ENCODE measurements around the gene ITGA3.
"Not testable (repeated sequence)": the region's sequence is repeated elsewhere in the genome, so short reads cannot be mapped to it uniquely, and the experiment has no call there.

The ITGA3 gene

DNA sequence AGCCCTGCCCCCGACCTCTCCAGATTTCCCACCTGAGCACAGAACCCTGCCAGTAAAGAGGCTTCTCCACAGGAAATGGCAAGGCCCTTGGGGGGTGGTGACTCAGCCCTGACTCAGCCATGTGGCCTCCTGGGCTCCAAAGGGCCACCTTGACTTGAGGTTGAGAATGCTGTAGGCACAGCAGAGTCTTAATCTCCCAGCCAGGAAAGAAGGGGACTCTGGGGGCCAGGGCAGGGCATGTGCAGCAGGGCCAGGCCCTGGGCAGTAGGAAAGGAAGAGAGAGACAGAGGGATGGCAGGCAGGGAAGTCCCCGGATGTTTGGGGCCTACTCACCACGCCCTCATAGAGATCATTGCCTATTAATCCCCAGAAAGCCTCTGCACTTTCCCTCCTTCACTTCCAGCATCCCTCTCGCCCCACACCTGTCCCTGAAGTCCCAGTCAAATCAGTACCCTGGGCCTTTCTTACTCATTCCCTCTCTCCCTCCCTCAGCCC lies 4.8 kb upstream of the ITGA3 start:
- no peak for DNase-seq

DNA sequence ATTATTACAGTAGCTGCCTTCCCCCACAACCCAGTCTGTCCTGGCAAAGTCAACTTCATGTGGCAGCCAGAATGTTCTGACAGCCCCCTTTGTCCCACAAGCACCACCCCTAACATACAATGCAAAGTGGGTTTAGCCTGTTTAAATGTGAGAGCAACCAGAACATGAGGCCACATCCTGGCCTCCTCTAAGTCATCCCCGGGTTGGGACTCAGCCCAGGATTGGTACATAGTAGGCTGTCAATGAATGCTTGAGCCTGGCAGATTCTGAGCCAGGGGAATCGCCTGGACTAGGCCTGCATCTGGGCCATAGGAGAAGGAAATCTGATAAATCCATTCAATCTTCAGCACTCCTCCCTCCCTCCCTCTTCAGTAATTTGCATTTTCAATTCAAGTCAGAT lies 4.3 kb upstream of the ITGA3 start:
- no peak for DNase-seq

DNA sequence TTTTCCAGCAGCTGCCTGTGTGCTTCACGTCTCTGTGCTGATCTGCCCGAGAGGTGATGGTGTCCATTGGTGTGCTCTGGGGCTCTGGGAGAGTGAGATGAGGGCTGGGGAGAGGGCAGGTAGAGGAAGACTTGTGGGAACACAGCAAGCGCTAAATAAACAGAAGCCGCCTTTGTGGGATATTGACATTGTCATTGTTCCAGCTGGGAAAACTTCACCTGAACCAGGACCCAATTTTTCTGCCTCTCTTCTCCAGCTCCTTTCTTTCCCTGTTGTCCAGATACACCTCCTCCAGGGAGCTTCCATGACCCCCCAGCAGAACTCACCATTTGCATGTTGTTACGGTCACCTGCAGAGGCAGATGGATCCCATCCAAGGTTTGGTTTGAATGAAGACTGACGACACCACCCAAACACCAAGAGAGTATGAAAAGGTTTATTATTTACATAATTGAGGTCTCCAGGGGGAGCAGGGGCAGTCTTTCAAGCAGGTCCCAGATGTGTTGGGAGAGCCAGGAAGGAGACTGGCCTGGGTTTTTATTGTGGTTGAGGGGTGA lies 3.6 kb upstream of the ITGA3 start:
- no peak for DNase-seq

DNA sequence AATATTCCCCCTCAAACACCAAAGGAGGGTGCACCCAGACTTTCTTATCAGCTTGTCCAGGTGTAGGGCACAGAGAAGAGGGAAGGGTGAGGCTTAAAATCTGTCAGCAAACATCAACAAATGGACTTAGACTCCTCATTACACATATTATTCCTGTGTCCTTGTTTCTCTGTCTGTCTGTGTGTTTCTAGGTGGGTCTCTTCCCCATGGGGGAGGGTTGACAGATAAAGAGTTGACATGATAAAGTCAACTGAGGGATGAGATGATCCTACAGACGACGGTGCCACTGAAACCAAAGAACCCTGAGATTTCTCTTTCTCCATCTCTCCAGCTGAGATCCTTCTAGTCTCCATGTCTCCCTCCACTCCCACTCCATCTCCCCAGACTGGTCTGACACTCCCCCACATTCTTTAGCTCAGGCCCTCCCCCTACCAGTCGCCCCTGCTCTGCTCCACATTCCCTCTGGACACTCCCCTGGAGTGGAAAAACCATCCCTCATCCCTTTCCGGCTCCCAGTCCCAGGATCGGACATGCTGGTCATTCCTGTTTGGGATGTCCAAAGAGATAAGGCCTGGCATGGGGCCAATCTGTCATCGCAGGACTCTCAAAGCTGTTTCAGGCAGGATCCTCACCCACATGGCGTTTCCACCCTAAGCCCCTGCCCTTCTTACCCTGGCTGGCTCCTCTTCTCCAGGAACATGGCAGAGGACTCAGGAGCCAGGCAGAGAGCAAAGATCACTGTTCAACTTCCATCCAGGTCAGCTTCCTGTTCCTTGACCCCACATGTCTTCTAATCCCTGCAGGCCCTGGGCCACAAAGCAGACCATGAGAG lies 2.9 kb upstream of the ITGA3 start:
- DNase-seq: no peak

DNA sequence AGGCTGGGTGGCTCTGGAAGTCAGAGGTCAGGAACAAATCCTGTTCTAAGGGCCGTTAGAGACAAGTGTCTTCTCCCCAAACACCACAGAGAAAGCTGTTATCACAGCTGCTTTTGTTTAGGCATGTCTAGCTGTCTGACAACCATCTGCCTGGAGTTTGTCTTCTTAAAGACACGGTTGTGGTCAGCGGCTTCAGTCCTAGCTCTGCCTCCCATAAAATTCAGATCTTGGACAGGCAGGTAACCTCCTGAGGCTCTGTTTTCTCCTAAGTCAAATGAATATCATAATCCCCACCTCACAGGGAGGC lies 2.3 kb upstream of the ITGA3 start:
- no peak for DNase-seq

DNA sequence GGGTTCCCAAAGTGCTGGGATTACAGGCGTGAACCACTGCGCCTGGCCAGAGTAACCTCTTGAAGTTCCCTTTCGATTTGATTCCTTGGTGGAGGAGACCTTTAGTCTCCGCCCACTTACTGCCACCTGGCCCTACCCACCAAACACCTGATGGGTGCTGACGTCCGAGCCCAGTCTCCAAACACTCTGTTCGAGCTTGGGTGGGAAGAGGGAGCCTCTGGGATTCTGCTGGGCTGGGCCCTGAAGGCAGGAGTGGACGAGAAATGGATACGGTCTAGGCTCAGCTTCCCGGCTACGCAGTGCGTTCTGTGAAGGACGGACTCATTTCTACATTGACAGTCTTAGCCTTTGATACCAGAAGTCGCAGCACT lies 870 bp upstream of the ITGA3 start:
- peak in 11 of 51 donors; percentile 9 to 64 (median 19) for DNase-seq

DNA sequence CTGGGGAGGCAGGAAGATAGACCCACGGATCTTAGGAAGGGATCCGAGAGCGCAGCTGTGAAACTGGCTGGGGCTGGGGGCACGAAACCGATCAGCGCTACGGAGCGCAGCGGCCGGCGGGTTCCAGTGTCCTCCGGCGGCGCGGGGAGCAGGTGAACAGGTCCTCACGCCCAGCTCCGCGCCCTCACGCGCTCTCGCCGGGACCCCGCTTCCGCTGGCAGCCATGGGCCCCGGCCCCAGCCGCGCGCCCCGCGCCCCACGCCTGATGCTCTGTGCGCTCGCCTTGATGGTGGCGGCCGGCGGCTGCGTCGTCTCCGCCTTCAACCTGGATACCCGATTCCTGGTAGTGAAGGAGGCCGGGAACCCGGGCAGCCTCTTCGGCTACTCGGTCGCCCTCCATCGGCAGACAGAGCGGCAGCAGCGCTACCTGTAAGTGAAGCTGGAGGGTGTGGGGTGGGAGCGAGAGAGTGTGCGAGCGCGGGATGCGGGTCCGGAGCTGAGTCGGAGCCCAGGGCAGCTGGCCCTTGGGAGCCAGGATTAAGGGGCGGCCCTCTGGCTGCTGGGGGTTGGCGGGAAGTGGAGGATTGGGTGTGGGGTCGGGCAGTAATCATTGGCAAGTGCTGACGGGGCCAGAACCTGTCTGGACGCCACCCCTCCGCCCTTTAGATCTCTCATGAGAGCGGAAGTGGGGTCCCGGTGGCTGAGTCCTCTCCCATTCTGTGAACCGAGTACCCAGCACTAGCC lies 479 bp downstream of the ITGA3 start:
- peak in 28 of 51 donors; percentile 9 to 53 (median 34) for DNase-seq

DNA sequence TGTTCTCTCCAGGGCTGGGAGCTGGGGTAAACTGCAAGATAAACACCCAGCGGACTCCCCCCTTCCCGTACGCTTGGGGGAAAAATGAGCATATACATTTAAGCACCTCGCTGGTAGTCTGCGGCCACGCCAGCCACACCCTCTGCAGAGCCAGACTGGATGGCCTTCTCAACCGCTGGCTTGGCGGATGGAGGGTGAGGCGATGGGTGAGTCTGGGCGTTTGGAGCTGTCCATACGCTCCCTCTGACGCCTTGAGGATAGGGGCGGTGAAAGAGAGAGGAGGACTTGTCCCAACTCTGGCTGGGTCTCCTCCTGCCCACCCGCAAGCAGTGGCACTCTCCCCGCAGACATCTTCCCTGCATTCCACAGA lies 1.0 kb downstream of the ITGA3 start:
- peak in 1 of 51 donors; percentile 28 for DNase-seq

DNA sequence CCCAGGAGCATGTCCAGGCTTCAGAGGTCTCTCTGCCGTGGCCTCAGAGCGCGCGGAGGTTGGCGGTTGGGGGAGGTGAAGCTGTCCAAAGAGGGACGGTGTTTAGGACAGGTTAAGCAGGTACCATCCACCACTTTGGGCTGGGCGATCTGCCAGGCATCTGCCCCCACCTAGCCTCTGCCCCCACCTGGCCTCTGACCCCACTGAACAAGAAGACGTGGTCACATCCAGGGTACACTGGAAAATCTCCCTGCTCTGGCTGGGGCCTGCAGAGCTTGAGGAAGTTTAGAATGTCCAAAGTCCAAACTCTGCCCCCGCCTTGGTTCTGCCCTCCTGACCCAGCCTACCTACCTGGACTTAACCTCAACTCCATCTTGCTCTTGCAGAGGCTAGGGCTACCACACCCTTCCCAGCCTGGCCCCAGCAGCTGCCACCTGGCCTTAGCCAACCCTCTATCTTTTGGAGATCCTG lies 1.6 kb downstream of the ITGA3 start:
- no peak for DNase-seq

DNA sequence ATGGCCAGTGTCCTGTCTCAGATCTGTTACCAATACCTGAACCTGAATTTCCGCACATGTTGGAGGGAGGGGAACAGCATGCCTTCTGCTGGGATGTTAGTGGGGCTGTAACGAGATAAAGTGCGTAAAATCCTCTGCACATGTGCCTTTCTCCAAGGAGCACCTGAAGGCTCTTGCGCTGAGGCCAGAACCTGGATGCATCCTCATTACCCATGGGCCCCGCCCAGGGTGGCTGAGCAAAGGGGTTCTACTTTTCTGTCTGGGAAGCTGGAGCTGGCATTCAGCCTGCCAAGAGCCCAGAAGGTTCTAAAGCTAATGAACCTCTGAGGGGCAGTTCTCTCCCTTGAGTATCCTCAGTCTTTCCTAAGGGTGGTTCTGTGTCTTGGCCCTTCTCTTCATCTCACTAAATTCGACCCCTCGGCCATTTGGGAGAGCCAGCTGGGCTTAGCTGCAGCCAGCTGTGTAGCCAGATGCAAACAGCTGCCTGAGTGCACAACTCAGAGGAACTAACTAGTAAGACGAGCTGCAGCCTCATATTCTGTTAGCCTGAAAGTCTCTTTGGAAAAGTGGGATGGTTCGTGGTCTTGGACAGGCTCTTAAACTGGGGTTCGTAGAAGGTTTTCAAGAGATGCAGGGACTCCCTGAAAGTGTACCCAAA lies 2.5 kb downstream of the ITGA3 start:
- DNase-seq: no peak

DNA sequence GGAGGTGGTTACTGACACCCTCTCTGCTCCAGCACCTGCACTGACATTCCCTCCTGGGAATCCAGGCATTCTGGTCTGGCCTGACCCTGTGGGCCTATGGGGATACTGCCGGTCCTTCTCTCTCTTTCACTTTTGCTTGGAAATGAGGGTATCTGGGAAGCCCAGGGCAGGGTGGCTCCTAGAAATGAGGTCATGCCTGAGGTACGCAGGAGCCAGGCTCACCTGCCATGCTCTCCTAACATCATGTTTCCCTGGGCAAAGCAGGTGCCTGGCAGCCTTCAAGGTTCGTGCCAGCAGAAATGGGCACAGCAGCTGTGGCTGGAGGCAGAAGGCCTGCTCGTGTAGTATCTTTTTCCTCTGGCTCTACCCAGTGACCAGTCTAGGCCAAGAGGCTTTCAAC lies 3.3 kb downstream of the ITGA3 start:
- DNase-seq: no peak

DNA sequence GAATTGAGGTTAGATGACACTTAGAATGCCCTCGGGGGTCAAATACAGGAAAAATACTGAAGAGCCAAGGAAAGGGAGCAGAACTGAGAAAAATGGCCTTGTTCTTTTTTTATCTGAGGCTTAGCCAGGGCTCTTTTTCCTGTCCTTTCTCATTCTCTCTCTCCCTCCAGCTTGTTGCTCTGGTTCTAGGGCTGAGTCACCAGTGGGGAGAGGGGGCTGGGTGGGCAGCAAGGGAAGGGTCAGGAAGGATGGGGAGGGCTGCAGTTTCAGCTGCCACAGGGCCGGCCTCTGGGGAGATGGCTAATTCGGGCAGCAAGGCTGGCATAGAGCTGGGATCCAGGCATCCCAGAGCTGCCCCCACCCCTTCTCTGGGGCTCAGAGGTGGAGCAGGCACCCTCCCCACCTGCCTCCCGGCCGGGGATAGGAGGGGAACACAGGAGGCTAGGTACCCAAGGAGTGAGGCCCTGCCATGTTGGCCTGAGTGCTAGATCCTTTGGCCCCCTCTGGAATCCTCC lies 3.9 kb downstream of the ITGA3 start:
- peak in 3 of 51 donors; percentile 23 to 31 (median 24) for DNase-seq

DNA sequence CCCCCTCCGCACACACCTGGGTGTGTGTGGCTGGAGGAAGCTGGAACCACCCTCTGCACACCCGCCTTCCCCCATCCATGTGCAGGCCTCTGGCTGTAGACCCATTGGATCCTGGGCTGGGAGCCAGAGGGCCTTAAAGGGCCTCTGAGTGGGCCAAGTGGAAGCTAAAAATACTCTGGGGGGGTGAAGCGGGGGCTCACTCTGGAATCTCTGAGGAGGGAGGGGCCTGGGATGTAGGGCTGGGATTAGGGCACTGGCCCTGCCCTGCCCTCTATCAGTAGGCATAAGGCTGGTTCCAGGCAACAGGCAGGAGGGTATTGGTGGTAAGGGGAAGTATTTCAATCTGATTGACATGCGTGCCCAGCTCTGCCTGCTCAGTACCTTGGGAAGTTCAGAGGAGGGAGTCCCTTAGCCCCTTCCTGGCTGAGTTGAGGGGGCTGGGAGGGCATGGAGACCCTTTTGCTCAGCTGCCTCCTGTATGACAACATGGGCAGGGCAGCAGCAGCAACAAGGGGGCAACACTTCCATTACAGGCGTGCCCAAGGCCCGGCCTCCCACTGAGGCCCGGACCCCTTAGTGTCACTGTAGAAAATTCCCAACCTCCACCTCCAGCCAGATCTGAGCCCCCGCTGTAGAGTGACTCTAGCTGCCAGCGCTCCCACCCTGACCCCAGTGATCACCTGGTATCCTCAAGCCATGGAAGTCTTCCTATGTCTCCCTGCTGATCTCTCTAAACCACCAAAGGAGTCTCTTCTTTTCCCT lies 5.2 kb downstream of the ITGA3 start:
- peak in 28 of 51 donors; percentile 9 to 70 (median 41) for DNase-seq

DNA sequence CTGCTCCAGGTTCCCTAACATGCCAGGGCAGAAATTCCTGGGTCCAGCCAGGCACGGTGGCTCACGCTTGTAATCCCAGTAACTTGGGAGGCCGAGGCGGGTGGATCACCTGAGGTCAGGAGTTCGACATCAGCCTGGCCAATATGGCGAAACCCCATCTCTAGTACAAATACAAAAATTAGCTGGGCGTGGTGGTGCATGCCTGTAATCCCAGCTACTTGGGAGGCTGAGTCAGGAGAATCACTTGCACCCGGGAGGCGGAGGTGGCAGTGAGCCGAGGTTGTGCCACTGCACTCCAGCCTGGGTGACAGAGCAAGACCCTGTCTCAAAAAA lies 5.8 kb downstream of the ITGA3 start:
- DNase-seq: not testable (repeated sequence)

DNA sequence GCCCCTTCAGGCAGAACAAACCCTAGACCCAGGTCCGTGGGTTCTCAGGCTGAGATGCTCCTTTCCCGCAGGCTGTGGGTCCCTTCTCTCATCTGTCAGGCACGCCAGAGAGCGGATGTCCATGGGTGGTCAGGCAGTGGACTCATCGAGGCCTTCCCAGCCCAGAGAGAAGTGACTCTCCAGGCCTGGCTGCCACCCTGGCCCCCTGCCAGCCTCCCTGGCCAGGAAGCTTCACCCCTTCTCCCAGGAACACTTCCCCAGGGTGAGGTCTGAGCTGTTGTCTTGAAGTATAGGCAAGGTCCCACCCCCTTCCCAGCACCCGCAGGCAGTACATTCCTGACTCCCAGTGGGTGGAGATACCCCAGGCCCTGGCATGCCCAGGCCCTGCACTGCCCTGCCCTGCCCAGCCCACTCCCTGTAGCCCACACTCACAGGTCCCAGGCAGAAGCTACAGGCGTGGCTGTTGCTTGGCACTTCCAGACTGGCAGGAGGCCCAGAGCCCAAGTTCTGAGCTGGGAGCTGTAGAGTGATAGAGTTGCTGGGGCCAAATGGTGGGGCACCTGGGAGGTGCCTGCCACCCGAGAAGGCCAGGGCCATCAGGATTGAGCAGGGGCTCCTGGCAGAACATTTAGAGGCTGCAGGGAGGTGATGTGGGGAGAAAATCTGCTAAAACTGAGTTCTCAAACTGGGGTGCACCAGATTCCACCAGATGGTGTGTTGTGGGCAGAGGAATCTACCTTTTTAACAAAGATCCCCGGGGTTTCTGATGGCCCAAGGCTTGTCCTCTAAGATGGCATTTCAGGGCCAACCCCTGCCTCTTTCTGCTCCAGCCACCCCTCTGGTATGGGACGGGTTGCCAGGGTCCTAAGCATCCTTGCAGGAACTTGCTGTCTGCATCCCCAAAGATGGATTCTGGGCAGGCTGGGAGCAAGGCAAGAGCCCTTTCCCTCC lies 6.7 kb downstream of the ITGA3 start:
- DNase-seq: peak in 8 of 51 donors; percentile 5 to 52 (median 17)

DNA sequence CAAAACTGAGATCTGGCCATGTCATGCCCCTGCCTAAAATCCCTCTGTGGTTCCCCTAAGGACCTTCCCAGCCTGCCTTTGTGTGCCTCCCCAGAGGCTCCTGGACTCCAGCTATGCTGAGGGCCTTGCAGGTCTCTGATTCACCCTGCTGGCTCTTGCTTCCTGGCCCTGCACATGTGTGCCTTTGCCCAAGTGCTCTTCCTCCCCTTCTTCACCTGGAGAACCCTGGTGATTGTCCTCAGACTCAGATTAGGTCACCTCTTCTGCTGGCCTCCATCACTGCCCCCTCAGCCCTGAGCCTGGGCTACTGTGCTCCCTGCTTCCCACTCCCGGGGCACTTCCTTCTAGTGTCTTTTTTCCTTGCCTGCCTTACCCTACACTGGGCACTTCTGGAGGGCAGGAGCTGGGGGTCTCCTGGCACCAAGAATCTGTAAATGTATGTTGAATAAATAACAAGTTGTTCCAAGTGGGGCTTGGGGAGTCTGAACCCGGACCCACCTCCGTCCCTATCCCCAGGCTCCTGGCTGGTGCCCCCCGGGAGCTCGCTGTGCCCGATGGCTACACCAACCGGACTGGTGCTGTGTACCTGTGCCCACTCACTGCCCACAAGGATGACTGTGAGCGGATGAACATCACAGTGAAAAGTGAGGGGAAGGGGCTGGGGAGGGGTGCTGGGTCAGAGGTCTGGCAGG lies 7.8 kb downstream of the ITGA3 start:
- peak in 1 of 51 donors; percentile 4 for DNase-seq

DNA sequence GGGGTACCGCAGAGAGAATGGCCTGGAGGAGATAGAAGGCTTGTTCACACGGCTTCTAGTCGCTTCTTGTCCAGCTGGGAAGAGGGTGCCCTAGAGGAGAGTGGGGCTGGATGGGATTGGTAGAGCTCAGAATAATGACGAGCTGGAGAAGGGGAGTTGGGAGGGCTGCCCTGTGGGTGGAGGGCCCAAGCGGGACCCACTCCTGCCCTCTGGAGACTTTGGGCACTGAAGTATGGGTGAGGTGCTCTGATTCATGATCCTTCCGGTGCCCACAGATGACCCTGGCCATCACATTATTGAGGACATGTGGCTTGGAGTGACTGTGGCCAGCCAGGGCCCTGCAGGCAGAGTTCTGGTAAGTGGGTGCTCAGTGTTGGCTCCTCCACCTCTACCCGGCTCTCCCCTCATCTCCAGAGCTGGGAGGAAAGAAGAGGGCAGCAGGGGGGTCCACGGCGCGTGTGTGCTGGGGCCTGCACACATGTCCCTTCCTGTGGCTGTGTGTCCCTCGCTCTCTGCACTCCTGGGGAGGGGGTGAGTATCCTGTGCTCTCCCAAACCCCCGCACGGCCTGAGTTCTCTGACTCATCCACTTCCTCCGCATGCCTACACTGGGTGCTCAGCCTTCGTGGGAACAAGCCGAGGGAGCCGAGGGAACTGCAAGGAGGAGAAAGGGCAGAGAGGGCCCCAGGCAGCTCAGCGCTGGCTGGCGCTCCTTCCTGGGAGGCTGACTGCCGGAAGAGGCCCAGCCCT lies 8.5 kb downstream of the ITGA3 start:
- DNase-seq: peak in 7 of 51 donors; percentile 10 to 62 (median 28)

DNA sequence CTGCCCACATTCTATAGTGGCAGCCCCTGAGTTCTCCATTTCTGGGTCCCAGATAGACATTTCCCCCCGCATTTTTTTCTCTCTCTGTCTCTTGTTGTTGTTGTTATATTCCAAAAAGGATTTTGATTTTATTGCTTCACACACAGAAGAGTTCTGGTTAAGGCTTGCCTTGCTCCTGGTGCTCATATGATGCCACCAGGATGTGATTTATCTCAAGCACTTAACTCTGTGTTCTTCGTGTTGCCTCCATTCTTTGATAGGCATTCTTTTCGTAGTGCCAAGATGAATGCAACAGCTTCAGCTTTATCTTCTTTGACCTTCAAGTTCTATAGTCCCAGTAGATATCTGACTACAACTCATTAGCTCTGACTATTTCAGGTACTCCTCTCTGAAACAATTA lies 9.1 kb downstream of the ITGA3 start:
- DNase-seq: no peak
